H1 (cell line): Measurements from ENCODE around the gene PRPF18. TPM values are rescaled to one million over a fixed set of nuclear protein-coding genes. Genes with fewer than 3 reads are reported as not detected.

Experiments
- CTCF ChIA-PET: fragments of 300-600 bp; sonication (Branson Sonifier 250); formaldehyde crosslinking; loops from one replicate; lab custom pipeline; 2021; ENCODE audit not compliant: partially characterized antibody; lab: Charles Lee
- POLR2A ChIA-PET: fragments of 300-600 bp; sonication (Branson Sonifier 250); formaldehyde crosslinking; loops from one replicate; lab custom pipeline; 2021; ENCODE audit warnings: inconsistent platforms; ENCODE audit not compliant: partially characterized antibody; lab: Charles Lee
- DNase-seq, 2 experiments: peaks; one replicate each; pipeline versions ENCODE4 v3.0.0 to v3.0.0-alpha.2; 2010 to 2022; ENCODE audit warnings: low spot score in 2 of 2, low read depth in 1 of 2, mixed read lengths in 1 of 2
- FAIRE-seq: peaks from 2 replicates; lab custom pipeline; 2011; peaks lifted over from hg19 to GRCh38; lab: Jason Lieb, UNC
- H2AFZ ChIP-seq: 2 replicates; pipeline ENCODE4 v1.8.1; 2012; ENCODE audit warnings: low read length, inconsistent platforms
- H2AK5ac ChIP-seq: 2 replicates; pipeline ENCODE4 v1.6.1; 2013; ENCODE audit warnings: low read depth, low read length
- H2BK120ac ChIP-seq: replicated peaks from 2 replicates; pipeline ENCODE3; 2013; ENCODE audit warnings: low read depth, low read length, inconsistent platforms
- H2BK12ac ChIP-seq: 2 replicates; pipeline ENCODE4 v1.6.1; 2013; ENCODE audit warnings: low read depth, low read length
- H2BK15ac ChIP-seq: 2 replicates; pipeline ENCODE4 v1.6.1; 2013; ENCODE audit warnings: low read length
- H2BK20ac ChIP-seq: 2 replicates; pipeline ENCODE4 v1.6.1; 2013; ENCODE audit warnings: low read length
- H2BK5ac ChIP-seq: 2 replicates; pipeline ENCODE4 v1.6.1; 2013; ENCODE audit warnings: low read depth, low read length
- H3K14ac ChIP-seq: 2 replicates; pipeline ENCODE4 v1.6.1; 2013; ENCODE audit warnings: inconsistent platforms; ENCODE audit not compliant: insufficient read length
- H3K18ac ChIP-seq: 2 replicates; pipeline ENCODE4 v1.6.1; 2013; ENCODE audit warnings: low read length; ENCODE audit errors: extremely low read depth
- H3K23ac ChIP-seq: 2 replicates; pipeline ENCODE4 v1.6.1; 2013; ENCODE audit warnings: inconsistent platforms; ENCODE audit not compliant: insufficient read length
- H3K23me2 ChIP-seq: 2 replicates; pipeline ENCODE4 v1.6.1; 2013; ENCODE audit warnings: low read depth, low read length
- H3K27ac ChIP-seq: 2 replicates; pipeline ENCODE4 v1.6.1; 2011; ENCODE audit warnings: low read depth, low read length, inconsistent platforms
- H3K27me3 ChIP-seq, 4 experiments: replicated peaks in 1 of 4; 1 replicate in 1 of 4; 2 replicates in 3 of 4; pipeline versions ENCODE4 v1.6.1 to v1.8.1; 2011 to 2013; ENCODE audit warnings: low read length in 3 of 4, mild to moderate bottlenecking in 3 of 4, inconsistent platforms in 2 of 4, mixed read lengths in 2 of 4, moderate library complexity in 1 of 4; ENCODE audit not compliant: control insufficient read depth in 3 of 4, insufficient read depth in 3 of 4; ENCODE audit errors: extremely low read depth in 1 of 4
- H3K36me3 ChIP-seq, 4 experiments: 2 replicates each; pipeline versions ENCODE4 v1.6.1 to v1.8.1; 2011 to 2013; ENCODE audit warnings: mild to moderate bottlenecking in 4 of 4, low read length in 3 of 4, moderate library complexity in 2 of 4, control low read depth in 1 of 4, inconsistent platforms in 1 of 4; ENCODE audit not compliant: insufficient read depth in 4 of 4, control insufficient read depth in 2 of 4
- H3K4ac ChIP-seq: replicated peaks from 2 replicates; pipeline ENCODE3; 2013; ENCODE audit warnings: low read length, low read depth, mixed read lengths, inconsistent platforms; ENCODE audit not compliant: insufficient read length
- H3K4me1 ChIP-seq, 4 experiments: replicated peaks in 1 of 4; 1 replicate in 1 of 4; 2 replicates in 3 of 4; pipeline versions ENCODE4 v1.6.1 to v1.8.1; 2011 to 2013; ENCODE audit warnings: low read length in 3 of 4, inconsistent platforms in 2 of 4, mixed read lengths in 1 of 4; ENCODE audit not compliant: insufficient read depth in 4 of 4, control insufficient read depth in 3 of 4
- H3K4me2 ChIP-seq, 2 experiments: 2 replicates each; pipeline versions ENCODE4 v1.6.1 to v1.8.1; 2011 to 2013; ENCODE audit warnings: low read depth in 2 of 2, low read length in 2 of 2, control low read depth in 1 of 2, inconsistent platforms in 1 of 2, mild to moderate bottlenecking in 1 of 2; ENCODE audit not compliant: insufficient read depth in 1 of 2
- H3K4me3 ChIP-seq, 4 experiments: fragments of 200-600, 300-600 bp in 1 of 4; sonication (generic), shearing (Covaris generic), sonication (Bioruptor Twin) in 1 of 4; 2 replicates each; pipeline versions ENCODE4 v1.5.1 to v1.8.1; 2011 to 2016; ENCODE audit warnings: low read length in 4 of 4, low read depth in 3 of 4, control low read depth in 2 of 4, inconsistent platforms in 2 of 4, mild to moderate bottlenecking in 2 of 4, mixed read lengths in 1 of 4, moderate library complexity in 1 of 4; ENCODE audit not compliant: insufficient read depth in 2 of 4; ENCODE audit errors: extremely low read depth in 1 of 4
- H3K56ac ChIP-seq: replicated peaks from 2 replicates; pipeline ENCODE3; 2013; ENCODE audit warnings: low read depth, mild to moderate bottlenecking, mixed read lengths, low read length, inconsistent platforms; ENCODE audit not compliant: insufficient read length
- H3K79me1 ChIP-seq: 2 replicates; pipeline ENCODE4 v1.6.1; 2013; ENCODE audit warnings: low read depth, low read length, control low read depth
- H3K79me2 ChIP-seq, 2 experiments: 2 replicates each; pipeline versions ENCODE4 v1.6.1 to v1.8.1; 2012 to 2013; ENCODE audit warnings: low read length in 2 of 2, mild to moderate bottlenecking in 2 of 2, inconsistent platforms in 1 of 2; ENCODE audit not compliant: insufficient read depth in 2 of 2, control insufficient read depth in 1 of 2
- H3K9ac ChIP-seq, 4 experiments: replicated peaks in 1 of 4; 1 replicate in 1 of 4; 2 replicates in 3 of 4; pipeline versions ENCODE4 v1.6.1 to v1.8.1; 2011 to 2013; ENCODE audit warnings: low read depth in 3 of 4, low read length in 3 of 4, control low read depth in 2 of 4, mild to moderate bottlenecking in 2 of 4, moderate library complexity in 2 of 4, inconsistent platforms in 1 of 4; ENCODE audit errors: extremely low read depth in 1 of 4
- H3K9me3 ChIP-seq, 2 experiments: 2 replicates each; pipeline versions ENCODE4 v1.6.1 to v1.8.1; 2012 to 2013; ENCODE audit warnings: mild to moderate bottlenecking in 2 of 2, moderate library complexity in 2 of 2, control low read depth in 1 of 2, inconsistent platforms in 1 of 2, low read depth in 1 of 2, low read length in 1 of 2, mixed read lengths in 1 of 2; ENCODE audit not compliant: insufficient read depth in 2 of 2
- H4K20me1 ChIP-seq, 2 experiments: replicated peaks in 1 of 2; 2 replicates each; pipeline versions ENCODE3 to v1.8.1; 2011 to 2013; ENCODE audit warnings: inconsistent platforms in 2 of 2, low read length in 2 of 2, mild to moderate bottlenecking in 1 of 2; ENCODE audit not compliant: insufficient read depth in 2 of 2, control insufficient read depth in 1 of 2
- H4K5ac ChIP-seq: 2 replicates; pipeline ENCODE4 v1.6.1; 2013; ENCODE audit warnings: low read length, low read depth, mixed read lengths, inconsistent platforms; ENCODE audit not compliant: insufficient read length
- H4K8ac ChIP-seq: 2 replicates; pipeline ENCODE4 v1.8.0; 2013; ENCODE audit warnings: mild to moderate bottlenecking, moderate library complexity, low read length, inconsistent platforms; ENCODE audit not compliant: insufficient read depth; ENCODE audit errors: extremely low read depth
- H4K91ac ChIP-seq: replicated peaks from 2 replicates; pipeline ENCODE3; 2013; ENCODE audit warnings: low read length, mixed read lengths, inconsistent platforms; ENCODE audit not compliant: insufficient read length
- CTBP2 ChIP-seq: IDR thresholded peaks from 2 replicates; pipeline ENCODE4 v1.7.0; 2011; ENCODE audit warnings: borderline replicate concordance, mild to moderate bottlenecking, moderate library complexity, mixed read lengths, low read length; ENCODE audit not compliant: insufficient read depth, insufficient read length
- RBBP5 ChIP-seq: IDR thresholded peaks from 2 replicates; pipeline ENCODE4 v1.7.1; 2012; ENCODE audit warnings: low read depth, mild to moderate bottlenecking, inconsistent platforms, low read length, moderate library complexity, borderline replicate concordance
- WGBS, 2 experiments: shearing (Covaris generic) in 1 of 2; methylation state at CpG; one replicate each; pipeline versions ENCODE4 v1.1.6 to v1.1.7; 2013 to 2015; ENCODE audit warnings: low lambda C conversion rate in 2 of 2, mixed read lengths in 2 of 2, inconsistent platforms in 1 of 2, low coverage in 1 of 2, missing lambda C conversion rate in 1 of 2; ENCODE audit not compliant: insufficient replicate concordance in 2 of 2, insufficient coverage in 1 of 2, insufficient read length in 1 of 2; ENCODE audit errors: extremely low coverage in 1 of 2, missing lambda C conversion rate in 1 of 2; 5-methylcytosine and 5-hydroxymethylcytosine counted together
- polyA plus RNA-seq, 7 experiments: library from polyadenylated mRNA; depleted of rRNA in 3 of 7; stranded (reverse) in 5 of 7; unstranded in 2 of 7; fragments of >200 nt in 5 of 7; fragments of 200-250 nt in 2 of 7; gene quantifications; 1 replicate in 5 of 7; 2 replicates in 1 of 7; 4 replicates in 1 of 7; pipeline versions ENCODE4 v1.2.1 to v1.2.3, GENCODE V29; 2011 to 2013; ENCODE audit warnings: missing spikeins in 2 of 7, mixed read lengths in 2 of 7
- total RNA-seq: library from RNA; stranded (reverse); fragmentation: NEBNext Ultra II Directional; extraction: Animal tissue kit (Norgen Biotek cat#: 25700); gene quantifications from 2 replicates; pipeline ENCODE4 v1.2.1, GENCODE V29; 2021

The PRPF18 gene
- total and polyA plus RNA-seq, 2 of the 8 experiments (the other 6 are each of a cell fraction or from before 2014, with no cell fraction given) = 3.8 to 12.6 TPM

DNA sequence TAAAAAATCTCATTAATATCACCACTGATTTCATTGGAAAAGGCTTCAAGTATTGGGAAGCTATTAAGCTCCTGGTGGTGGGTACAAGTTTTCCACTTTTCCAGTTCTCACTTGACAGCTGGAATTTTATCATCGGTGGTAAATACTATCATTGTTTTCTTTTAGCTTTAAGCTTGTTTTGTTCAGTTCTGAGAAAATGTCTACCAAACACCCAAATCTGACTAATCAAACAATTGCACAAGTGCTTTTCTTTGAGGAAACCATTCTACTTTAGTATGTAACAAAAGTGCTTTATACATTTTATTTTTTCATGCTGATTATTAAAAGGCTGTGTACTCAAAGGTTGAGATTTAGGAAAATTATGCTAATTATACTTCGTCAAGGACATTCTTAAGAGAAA, 7.9 kb downstream of the PRPF18 start:
- Histone ChIP-seq H3K14ac (no peak overlapping the region), H2BK12ac (no peak overlapping the region), H2BK15ac (no peak overlapping the region), H4K91ac (no peak overlapping the region), H2BK20ac (no peak overlapping the region), H2BK120ac (no peak overlapping the region), H3K18ac (no peak overlapping the region), H3K27ac (no peak overlapping the region), H2AFZ (no peak overlapping the region), H3K36me3 (no peaks in the 10 kb centered on the region), H3K9ac (no peak overlapping the region), H3K4me1 (no peaks in the 10 kb centered on the region), H3K79me2 (no peaks in the 10 kb centered on the region), H3K4ac (no peak overlapping the region), H3K79me1 (peaks cover 2% of the 10 kb centered on the region; the same call in 1 of the 2 replicates), H3K23me2 (peaks cover 1% of the 10 kb centered on the region; the same call in 1 of the 2 replicates), H2BK5ac (no peak overlapping the region), H3K56ac (no peak overlapping the region), H3K27me3 (no peaks in the 10 kb centered on the region), H2AK5ac (no peak overlapping the region), H4K20me1 (peaks cover 0 to 5% of the 10 kb centered on the region in 2 experiments), H4K8ac (no peak overlapping the region), H3K23ac (no peak overlapping the region), H3K4me3 (no peak overlapping the region), H3K4me2 (no peak overlapping the region), H4K5ac (no peak overlapping the region), H3K9me3 (no peaks in the 10 kb centered on the region)
- CTCF ChIA-PET = no interaction called here
- no peak for FAIRE-seq
- 90% methylated on average over 2 of the region's 2 CpGs; no CpG with 5 or more reads in 1 of the 2 experiments for WGBS, 2 experiments
- POLR2A ChIA-PET = no interaction called here
- no peak for TF ChIP-seq RBBP5
- no peak for TF ChIP-seq CTBP2
- no peak for DNase-seq
